Measurements from ENCODE around the gene C1QTNF6.

GRCh38 chr22:37196539-37197450 is 8.7 kb upstream of the C1QTNF6 start:
- no peak for TF ChIP-seq ZNF274 (IDR thresholded peaks at IDR 0.05; ENCODE audit: low read depth, low read length)
- TF ChIP-seq SUZ12 (IDR thresholded peaks at IDR 0.05; ENCODE audit: extremely low read depth, insufficient read depth, insufficient read length) = no peak
